ENCODE data around the gene TOX3. TPM values are rescaled to one million over a fixed set of nuclear protein-coding genes. Genes with fewer than 3 reads are reported as not detected.

TOX3 gene
- total and polyA plus RNA-seq, 12 donors, result not detected

DNA sequence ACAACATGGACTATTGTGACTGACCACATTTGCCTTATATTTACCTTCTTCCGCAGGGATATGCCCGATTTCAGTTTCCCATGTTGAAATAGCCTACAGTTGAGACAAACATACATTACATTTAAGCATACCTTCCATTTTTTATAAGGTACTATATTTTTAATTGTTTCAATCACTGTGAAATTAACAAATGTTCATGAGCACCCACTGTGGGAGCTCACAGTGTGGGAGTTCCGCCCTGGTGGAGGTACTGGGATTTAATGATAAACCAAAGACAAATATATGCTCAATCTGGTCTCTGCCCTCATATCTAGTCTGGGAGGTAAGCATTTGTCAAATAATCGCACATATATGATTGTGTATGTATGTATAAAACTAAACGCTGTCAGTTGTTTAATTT, 15.8 kb upstream of the TOX3 start:
- intact Hi-C loops (cut with DNase I), result no loop called here
- DNase-seq (no peak), ATAC-seq (no peak)
- H3K36me3 ChIP-seq, result no peaks in the 10 kb centered on the region
- H3K4me1 ChIP-seq, result no peaks in the 10 kb centered on the region
- WGBS, 2 donors, result 88 to 96% methylated on average over 5 of the region's 5 CpGs
- no peaks in the 10 kb centered on the region for H3K9me3 ChIP-seq
- TF ChIP-seq CTCF (IDR thresholded peaks at IDR 0.05), result no peak
- H3K27ac ChIP-seq, result no peak overlapping the region
- H3K4me3 ChIP-seq, result no peak overlapping the region
- H3K27me3 ChIP-seq, result peaks cover 0 to 26% (median 0%) of the 10 kb centered on the region in 7 donors

DNA sequence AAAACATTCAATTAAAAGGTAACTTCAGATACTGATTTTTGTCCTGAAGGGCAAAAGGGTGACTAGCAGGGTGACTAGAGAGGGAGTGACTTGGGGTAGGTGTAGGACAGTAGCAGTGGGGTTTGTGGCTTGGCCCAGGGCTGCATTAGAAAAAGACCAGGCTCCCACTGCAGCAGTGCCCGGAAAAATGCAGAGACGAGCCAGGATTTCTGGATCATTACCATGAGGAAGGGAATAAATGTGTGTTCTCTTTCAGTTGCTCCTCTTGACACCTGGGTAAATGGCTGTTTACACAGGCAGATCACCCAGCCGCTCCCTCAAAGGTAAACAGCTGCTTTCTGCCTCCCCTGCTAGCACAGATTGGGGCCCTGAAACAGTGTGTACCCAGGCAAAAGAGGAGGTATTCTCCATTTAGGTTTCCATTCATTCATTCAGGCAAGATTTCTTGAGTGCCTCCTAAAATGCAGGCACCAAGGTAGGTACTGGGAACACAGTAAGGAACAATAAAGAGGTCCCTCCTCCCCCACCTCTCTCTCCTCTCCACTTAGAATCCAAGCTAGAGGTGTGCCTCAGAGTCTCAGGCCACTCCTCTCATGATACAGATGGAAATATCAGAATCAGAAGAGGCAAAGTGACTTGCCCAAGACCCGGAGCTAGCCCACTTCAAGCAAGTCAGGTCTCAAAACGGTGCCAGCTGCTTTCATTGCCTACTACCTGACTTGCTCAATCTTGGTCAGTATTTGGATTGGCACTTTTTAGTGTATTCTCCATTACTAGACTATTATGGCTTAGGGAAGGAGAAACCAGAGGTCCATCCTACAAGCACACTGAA, 15.2 kb upstream of the TOX3 start:
- H3K36me3 ChIP-seq, result no peaks in the 10 kb centered on the region

GRCh38 chr16:52558448-52558847, 11.5 kb upstream of the TOX3 start:
- DNase-seq, result no peak
- intact Hi-C loops (cut with DNase I), result no loop called here
- WGBS, 2 donors, result 95 to 96% methylated on average over 2 of the region's 2 CpGs
- Histone ChIP-seq H3K4me1 (no peaks in the 10 kb centered on the region), H3K36me3 (no peaks in the 10 kb centered on the region), H3K27me3 (peaks cover 0 to 50% (median 8%) of the 10 kb centered on the region in 7 donors), H3K9me3 (peaks cover 0 to 2% (median 0%) of the 10 kb centered on the region in 11 donors), H3K4me3 (no peak overlapping the region), H3K27ac (no peak overlapping the region)
- no peak for TF ChIP-seq CTCF (IDR thresholded peaks at IDR 0.05)
- no peak for ATAC-seq

More for the DNA sequence above, 15.2 kb upstream of the TOX3 start:
- WGBS, 2 donors, result 70 to 72% methylated on average over 5 of the region's 5 CpGs
- no peak for ATAC-seq
- H3K9me3 ChIP-seq, result no peaks in the 10 kb centered on the region
- H3K27ac ChIP-seq, result no peak overlapping the region
- DNase-seq, result no peak
- H3K27me3 ChIP-seq, result peaks cover 0 to 32% (median 1%) of the 10 kb centered on the region in 7 donors
- intact Hi-C loops (cut with DNase I), result no loop called here
- H3K4me3 ChIP-seq, result no peak overlapping the region
- no peaks in the 10 kb centered on the region for H3K4me1 ChIP-seq
- TF ChIP-seq CTCF (IDR thresholded peaks at IDR 0.05), result no peak

DNA sequence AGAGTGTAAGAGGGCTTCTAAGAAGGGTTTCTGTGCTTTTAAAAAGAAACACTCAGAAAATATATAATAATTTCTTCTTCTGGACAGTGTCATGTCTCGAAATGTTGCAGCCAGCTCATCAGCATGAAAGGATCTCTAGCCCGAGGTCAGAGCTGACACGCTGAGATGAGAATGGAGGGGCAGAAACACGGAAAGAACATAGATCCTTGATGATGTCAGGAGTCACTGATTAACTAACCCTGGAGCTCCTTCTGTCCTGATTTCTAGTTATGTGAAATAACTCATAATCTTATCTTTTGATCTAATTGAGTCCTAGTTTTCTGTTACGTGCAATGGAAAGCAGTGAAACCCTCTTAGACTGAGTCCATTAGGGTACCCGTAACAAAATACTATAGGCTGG, 10.3 kb upstream of the TOX3 start:
- Histone ChIP-seq H3K27ac (no peak overlapping the region), H3K4me3 (no peak overlapping the region), H3K36me3 (no peaks in the 10 kb centered on the region), H3K4me1 (no peaks in the 10 kb centered on the region), H3K9me3 (peaks cover 0 to 2% (median 0%) of the 10 kb centered on the region in 11 donors), H3K27me3 (peaks cover 0 to 53% (median 8%) of the 10 kb centered on the region in 7 donors)
- DNase-seq (no peak), ATAC-seq (no peak)
- WGBS, 2 donors, result 78 to 79% methylated on average over 6 of the region's 6 CpGs
- TF ChIP-seq CTCF (IDR thresholded peaks at IDR 0.05), result no peak
- intact Hi-C loops (cut with DNase I), result no loop called here
